ENCODE results near the gene OR2V2. TPM values are rescaled to one million over a fixed set of nuclear protein-coding genes. Genes with fewer than 3 reads are reported as not detected.
A peak's percentile ranks its signal among the peaks of the same experiment; 100 is the strongest.
"Not testable (repeated sequence)": the region's sequence is repeated elsewhere in the genome, so short reads cannot be mapped to it uniquely, and the experiment has no call there.

OR2V2 gene
- total RNA-seq, 1 donor from 2014 or later, result not detected

GRCh38 chr5:181160152-181160754 is 12.9 kb downstream of the OR2V2 start:
- no peak overlapping the region for H3K27ac Mint-ChIP-seq (ENCODE audit: unreplicated experiment)
- H3K9me3 Mint-ChIP-seq (ENCODE audit: unreplicated experiment), result no peaks in the 10 kb centered on the region
- H3K4me3 Mint-ChIP-seq (ENCODE audit: unreplicated experiment), result peak overlapping the region; percentile 49
- no peaks in the 10 kb centered on the region for H3K36me3 Mint-ChIP-seq (ENCODE audit: low read depth, unreplicated experiment)
- TF ChIP-seq, protein P1, sequence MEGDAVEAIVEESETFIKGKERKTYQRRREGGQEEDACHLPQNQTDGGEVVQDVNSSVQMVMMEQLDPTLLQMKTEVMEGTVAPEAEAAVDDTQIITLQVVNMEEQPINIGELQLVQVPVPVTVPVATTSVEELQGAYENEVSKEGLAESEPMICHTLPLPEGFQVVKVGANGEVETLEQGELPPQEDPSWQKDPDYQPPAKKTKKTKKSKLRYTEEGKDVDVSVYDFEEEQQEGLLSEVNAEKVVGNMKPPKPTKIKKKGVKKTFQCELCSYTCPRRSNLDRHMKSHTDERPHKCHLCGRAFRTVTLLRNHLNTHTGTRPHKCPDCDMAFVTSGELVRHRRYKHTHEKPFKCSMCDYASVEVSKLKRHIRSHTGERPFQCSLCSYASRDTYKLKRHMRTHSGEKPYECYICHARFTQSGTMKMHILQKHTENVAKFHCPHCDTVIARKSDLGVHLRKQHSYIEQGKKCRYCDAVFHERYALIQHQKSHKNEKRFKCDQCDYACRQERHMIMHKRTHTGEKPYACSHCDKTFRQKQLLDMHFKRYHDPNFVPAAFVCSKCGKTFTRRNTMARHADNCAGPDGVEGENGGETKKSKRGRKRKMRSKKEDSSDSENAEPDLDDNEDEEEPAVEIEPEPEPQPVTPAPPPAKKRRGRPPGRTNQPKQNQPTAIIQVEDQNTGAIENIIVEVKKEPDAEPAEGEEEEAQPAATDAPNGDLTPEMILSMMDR (IDR thresholded peaks at IDR 0.05; ENCODE audit: unreplicated experiment), result no peak
- peaks cover 12% of the 10 kb centered on the region for H3K27me3 Mint-ChIP-seq (ENCODE audit: unreplicated experiment)
- H3K4me1 Mint-ChIP-seq (ENCODE audit: unreplicated experiment), result peaks cover 14% of the 10 kb centered on the region
- no peak for DNase-seq (ENCODE audit: low spot score)

- H3K9me3 Mint-ChIP-seq (ENCODE audit: unreplicated experiment); H3K36me3 Mint-ChIP-seq (ENCODE audit: low read depth, unreplicated experiment); H3K4me3 Mint-ChIP-seq (ENCODE audit: unreplicated experiment); H3K27ac Mint-ChIP-seq (ENCODE audit: unreplicated experiment); DNase-seq (ENCODE audit: low spot score): not testable (repeated sequence)
- Mint-ChIP-seq H3K27me3 (ENCODE audit: unreplicated experiment) (peaks cover 12% of the 10 kb centered on the region), H3K4me1 (ENCODE audit: unreplicated experiment) (peaks cover 14% of the 10 kb centered on the region)
These were observed 13.6 kb downstream of the OR2V2 start for GRCh38 chr5:181160755-181161533.

- H3K36me3 Mint-ChIP-seq (ENCODE audit: low read depth, unreplicated experiment), result no peaks in the 10 kb centered on the region
- DNase-seq (ENCODE audit: low spot score), result no peak
- no peak overlapping the region for H3K4me3 Mint-ChIP-seq (ENCODE audit: unreplicated experiment)
- TF ChIP-seq, protein P1 (IDR thresholded peaks at IDR 0.05; ENCODE audit: unreplicated experiment), result no peak
- no peaks in the 10 kb centered on the region for H3K9me3 Mint-ChIP-seq (ENCODE audit: unreplicated experiment)
- no peak overlapping the region for H3K27ac Mint-ChIP-seq (ENCODE audit: unreplicated experiment)
- peaks cover 14% of the 10 kb centered on the region for H3K4me1 Mint-ChIP-seq (ENCODE audit: unreplicated experiment)
- H3K27me3 Mint-ChIP-seq (ENCODE audit: unreplicated experiment), result peaks cover 12% of the 10 kb centered on the region
These were observed 14.3 kb downstream of the OR2V2 start for GRCh38 chr5:181161534-181162175.

GRCh38 chr5:181163487-181164075 is 16.2 kb downstream of the OR2V2 start:
- Mint-ChIP-seq H3K4me1 (ENCODE audit: unreplicated experiment) (peaks cover 14% of the 10 kb centered on the region), H3K27me3 (ENCODE audit: unreplicated experiment) (peaks cover 12% of the 10 kb centered on the region), H3K27ac (ENCODE audit: unreplicated experiment) (peak overlapping the region; percentile 26), H3K9me3 (ENCODE audit: unreplicated experiment) (no peaks in the 10 kb centered on the region), H3K4me3 (ENCODE audit: unreplicated experiment) (peak overlapping the region; percentile 87), H3K36me3 (ENCODE audit: low read depth, unreplicated experiment) (no peaks in the 10 kb centered on the region)
- TF ChIP-seq, protein P1 (IDR thresholded peaks at IDR 0.05; ENCODE audit: unreplicated experiment), result no peak
- DNase-seq (ENCODE audit: low spot score), result no peak

- Mint-ChIP-seq H3K27me3 (ENCODE audit: unreplicated experiment) (peaks cover 14% of the 10 kb centered on the region), H3K4me3 (ENCODE audit: unreplicated experiment) (peak overlapping the region; percentile 87), H3K27ac (ENCODE audit: unreplicated experiment) (peak overlapping the region; percentile 26), H3K36me3 (ENCODE audit: low read depth, unreplicated experiment) (peaks cover 4% of the 10 kb centered on the region), H3K4me1 (ENCODE audit: unreplicated experiment) (peaks cover 18% of the 10 kb centered on the region), H3K9me3 (ENCODE audit: unreplicated experiment) (no peaks in the 10 kb centered on the region)
- DNase-seq (ENCODE audit: low spot score), result no peak
- TF ChIP-seq, protein P1 (IDR thresholded peaks at IDR 0.05; ENCODE audit: unreplicated experiment), result no peak
These were observed 16.9 kb downstream of the OR2V2 start for GRCh38 chr5:181164076-181164952.

All from endothelial cell (in vitro differentiated cells).